AG04449 (cell line): ENCODE results near the gene ADGRG4.
"Not testable (repeated sequence)": the region's sequence is repeated elsewhere in the genome, so short reads cannot be mapped to it uniquely, and the experiment has no call there.

ENCODE experiments used
- CTCF ChIA-PET: fragments of 350-600 bp; formaldehyde crosslinking; extraction: SDS; loops from one replicate; lab custom pipeline; 2021; ENCODE audit warnings: antibody characterized with exemption; lab: Yijun Ruan, JAX
- POLR2A ChIA-PET: fragments of 400-600, 350-600 bp; formaldehyde crosslinking; extraction: SDS; loops from one replicate; lab custom pipeline; 2020; ENCODE audit warnings: antibody characterized with exemption, inconsistent platforms; lab: Yijun Ruan, JAX
- DNase-seq: peaks from one replicate; pipeline ENCODE4 v3.0.0-alpha.2; 2010; ENCODE audit warnings: low read depth, low spot score
- H3K4me3 ChIP-seq: 2 replicates; pipeline ENCODE4 v1.5.1; 2011; ENCODE audit warnings: low read depth, mild to moderate bottlenecking, control low read depth, low read length
- CTCF ChIP-seq: IDR thresholded peaks from one replicate; pipeline ENCODE4 v1.5.1; 2011; ENCODE audit warnings: mild to moderate bottlenecking, moderate library complexity, low read length, control low read depth, inconsistent platforms; ENCODE audit not compliant: insufficient read depth; ENCODE audit errors: missing control alignments

The ADGRG4 gene

GRCh38 chrX:136268051-136269048 lies 32.4 kb upstream of the ADGRG4 start:
- no peak for DNase-seq
- TF ChIP-seq CTCF, result peak; percentile 57
- ChIA-PET POLR2A (no interaction called here), CTCF (interaction anchor here (0.7 to 4.4 kb wide), 24 partner anchors 11 to 284 kb away, joined by 3 to 72 read pairs (median 4); no protein-coding TSS in a partner anchor)
- no peak overlapping the region for H3K4me3 ChIP-seq

DNA sequence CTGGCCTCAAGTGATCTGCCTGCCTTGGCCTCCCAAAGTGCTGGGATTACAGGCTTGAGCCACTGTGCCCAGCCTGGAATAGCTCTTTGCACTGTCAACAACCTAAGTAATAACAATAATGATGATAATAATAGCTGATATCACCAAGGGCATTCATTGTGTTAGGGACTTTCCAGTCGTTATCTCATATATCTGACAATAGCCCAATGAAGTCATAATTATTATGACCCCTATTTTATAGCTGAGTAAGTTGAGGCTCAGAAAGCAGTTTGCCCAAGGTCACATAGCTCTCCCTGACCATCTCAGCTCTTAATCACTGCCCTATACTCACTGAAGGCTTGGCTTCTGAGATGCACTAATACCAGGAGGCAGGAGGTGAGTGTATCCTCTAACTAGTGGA lies 30.8 kb upstream of the ADGRG4 start:
- ChIA-PET POLR2A (no interaction called here), CTCF (interaction anchor here (0.6 to 4.4 kb wide), 8 partner anchors 8 to 264 kb away, joined by 3 to 72 read pairs (median 13); no protein-coding TSS in a partner anchor)
- no peak overlapping the region for H3K4me3 ChIP-seq
- DNase-seq, result no peak
- TF ChIP-seq CTCF, result no peak

DNA sequence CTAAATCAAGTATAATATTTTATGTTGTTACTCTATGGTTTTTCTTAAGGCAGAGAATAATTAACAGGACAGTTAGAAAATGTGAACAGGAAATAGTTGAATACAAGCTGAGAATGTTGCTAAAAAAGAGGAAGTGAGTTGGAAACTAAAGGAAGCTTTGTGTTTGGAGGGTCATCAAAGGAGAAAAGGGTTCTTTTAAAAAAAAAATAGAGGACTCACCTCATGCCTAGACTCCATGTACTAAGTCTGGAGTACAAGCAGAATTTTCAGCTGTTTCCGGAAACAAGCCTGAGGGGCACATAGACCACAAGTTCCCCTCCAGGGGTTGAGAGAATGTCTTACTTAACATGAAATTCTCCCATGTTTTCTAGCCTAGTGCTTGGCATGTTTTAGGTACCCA lies 29.5 kb upstream of the ADGRG4 start:
- H3K4me3 ChIP-seq, result no peak overlapping the region
- ChIA-PET POLR2A (no interaction called here), CTCF (interaction anchor here (0.7 to 3.2 kb wide), 8 partner anchors 10 to 245 kb away, joined by 3 to 14 read pairs (median 3); no protein-coding TSS in a partner anchor)
- TF ChIP-seq CTCF, result no peak
- no peak for DNase-seq

DNA sequence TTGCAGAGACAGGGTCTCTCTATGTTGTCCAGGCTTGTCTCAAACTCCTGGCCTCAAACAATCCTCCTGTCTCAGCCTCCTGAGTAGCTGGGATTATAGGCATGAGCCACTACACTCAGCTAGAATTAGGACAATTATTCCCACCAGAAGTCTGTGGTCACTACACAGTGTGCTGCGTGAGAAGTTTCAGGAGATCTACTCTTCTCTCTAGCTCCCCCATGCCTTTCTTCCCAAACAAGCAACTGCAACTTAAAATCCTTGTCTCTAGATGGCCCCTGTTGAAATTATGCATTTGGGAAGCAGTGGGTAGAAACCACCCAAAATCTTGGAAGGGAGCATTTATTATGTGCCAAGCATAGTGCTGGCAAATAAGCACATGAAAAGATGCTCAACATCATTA lies 28.4 kb upstream of the ADGRG4 start:
- CTCF ChIA-PET, result interaction anchor here (0.9 to 3.2 kb wide), 6 partner anchors 11 to 244 kb away, joined by 3 to 14 read pairs (median 3); no protein-coding TSS in a partner anchor
- no peak for TF ChIP-seq CTCF
- DNase-seq, result no peak
- POLR2A ChIA-PET, result no interaction called here
- H3K4me3 ChIP-seq, result no peak overlapping the region

- no peak for TF ChIP-seq CTCF
- DNase-seq, result no peak
- ChIA-PET POLR2A (no interaction called here), CTCF (no interaction called here)
- no peak overlapping the region for H3K4me3 ChIP-seq
These were observed 26.8 kb upstream of the ADGRG4 start for GRCh38 chrX:136273986-136274385.

- no peak overlapping the region for H3K4me3 ChIP-seq
- ChIA-PET POLR2A (no interaction called here), CTCF (interaction anchor here (0.8 to 1.2 kb wide), 2 partner anchors 9 to 247 kb away, joined by 3 read pairs; no protein-coding TSS in a partner anchor)
- TF ChIP-seq CTCF, result no peak
- no peak for DNase-seq
These were observed 25.2 kb upstream of the ADGRG4 start for GRCh38 chrX:136275553-136275952.

- CTCF ChIA-PET, DNase-seq: not testable (repeated sequence)
These were observed 14.4 kb upstream of the ADGRG4 start for GRCh38 chrX:136286375-136286774.

More at GRCh38 chrX:136286375-136286774, 14.4 kb upstream of the ADGRG4 start:
- POLR2A ChIA-PET, H3K4me3 ChIP-seq: not testable (repeated sequence)
